GM21717 (cell line): Measurements from ENCODE around the gene DZANK1.
"Not testable (repeated sequence)": the region's sequence is repeated elsewhere in the genome, so short reads cannot be mapped to it uniquely, and the experiment has no call there.

Source experiments
- ATAC-seq: cut with Tn5 transposase; IDR thresholded peaks from one replicate; pipeline ENCODE4 v1.9.1; 2021; ENCODE audit warnings: mild to moderate bottlenecking, moderate library complexity; ENCODE audit not compliant: unreplicated experiment

The DZANK1 gene

DNA sequence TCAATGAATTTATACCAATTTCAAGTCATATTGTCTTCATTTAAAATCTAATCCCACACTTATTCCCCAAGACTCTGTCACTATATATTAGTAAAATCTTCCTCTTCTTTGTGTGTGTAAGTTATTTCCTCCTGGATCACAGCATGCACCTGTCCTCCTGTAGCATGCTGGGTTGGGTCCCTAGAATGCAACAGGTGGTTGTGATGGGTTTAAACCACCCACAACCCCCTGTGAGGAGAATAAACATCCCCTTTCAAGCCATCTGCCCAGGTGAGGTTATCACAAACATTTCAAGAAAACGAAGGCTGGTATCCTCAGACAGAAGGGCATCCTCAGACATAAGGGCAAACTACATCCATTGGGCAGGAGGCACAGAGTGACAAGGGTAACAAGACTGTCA lies 26.4 kb downstream of the DZANK1 start:
- no peak for ATAC-seq

DNA sequence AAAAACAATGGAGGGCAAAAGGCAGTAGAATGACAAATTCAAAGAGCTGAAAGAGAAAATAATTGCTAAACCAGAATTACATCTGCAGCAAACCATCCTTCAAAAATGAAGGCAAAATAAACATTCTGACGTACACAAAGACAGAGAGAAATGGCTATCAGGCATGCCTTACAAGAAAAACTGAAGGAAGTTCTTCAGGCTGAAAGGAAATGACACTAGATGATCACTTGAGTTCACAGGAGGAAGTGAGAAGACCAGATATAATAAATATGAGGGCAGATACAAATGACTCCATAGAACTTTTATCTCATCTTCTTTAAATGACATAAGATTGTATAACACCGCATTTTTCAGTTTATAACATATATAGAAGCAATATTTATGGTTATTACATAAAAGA lies 30.0 kb downstream of the DZANK1 start:
- no peak for ATAC-seq

DNA sequence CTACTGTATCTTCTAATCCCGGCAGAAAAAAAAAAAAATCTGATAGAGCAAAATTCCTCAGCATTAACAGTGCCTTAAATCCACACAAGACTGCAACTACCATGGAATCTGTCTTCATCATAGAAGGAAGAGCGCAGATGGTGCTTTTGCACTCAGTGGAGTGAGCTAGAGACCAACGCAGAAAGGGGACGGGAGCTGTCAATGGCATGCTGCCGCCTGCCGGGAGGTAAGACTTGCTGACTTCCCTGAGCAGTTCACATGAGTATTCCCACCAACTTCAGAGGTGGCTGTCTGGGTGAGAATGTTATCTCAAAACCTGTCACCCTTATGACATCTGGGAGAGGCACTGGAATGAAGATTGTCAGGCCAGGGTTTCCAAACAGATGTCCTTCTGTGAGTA lies 35.6 kb downstream of the DZANK1 start:
- no peak for ATAC-seq

DNA sequence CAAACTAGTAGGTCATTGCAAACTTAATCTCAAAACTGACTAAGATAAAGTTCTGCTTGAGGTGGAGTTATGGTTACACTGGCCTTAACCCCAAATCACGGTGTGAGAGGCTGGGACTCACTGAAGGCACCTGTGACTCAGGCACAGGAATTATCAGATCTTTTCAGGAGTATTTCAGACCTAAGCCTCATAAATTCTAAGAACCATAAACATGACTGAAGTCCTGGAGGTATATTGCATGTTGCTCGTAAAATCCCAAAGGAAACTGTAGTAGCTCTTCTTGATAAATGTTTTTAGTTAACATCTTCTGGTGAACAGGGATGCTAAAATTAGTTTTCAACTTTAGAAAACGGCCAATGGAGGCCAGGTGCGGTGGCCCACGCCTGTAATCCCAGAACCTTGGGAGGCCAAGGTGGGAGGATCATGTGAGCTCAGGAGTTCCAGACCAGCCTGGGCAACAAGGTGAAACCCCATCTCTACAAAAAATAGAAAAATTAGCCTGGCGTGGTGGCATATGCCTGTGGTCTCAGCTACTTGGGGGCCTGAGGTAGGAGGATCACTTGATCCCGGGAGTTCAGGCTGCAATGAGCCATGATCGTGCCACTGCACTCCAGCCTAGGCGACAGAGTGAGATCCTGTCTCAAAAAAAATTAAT lies 36.5 kb downstream of the DZANK1 start:
- ATAC-seq: no peak

DNA sequence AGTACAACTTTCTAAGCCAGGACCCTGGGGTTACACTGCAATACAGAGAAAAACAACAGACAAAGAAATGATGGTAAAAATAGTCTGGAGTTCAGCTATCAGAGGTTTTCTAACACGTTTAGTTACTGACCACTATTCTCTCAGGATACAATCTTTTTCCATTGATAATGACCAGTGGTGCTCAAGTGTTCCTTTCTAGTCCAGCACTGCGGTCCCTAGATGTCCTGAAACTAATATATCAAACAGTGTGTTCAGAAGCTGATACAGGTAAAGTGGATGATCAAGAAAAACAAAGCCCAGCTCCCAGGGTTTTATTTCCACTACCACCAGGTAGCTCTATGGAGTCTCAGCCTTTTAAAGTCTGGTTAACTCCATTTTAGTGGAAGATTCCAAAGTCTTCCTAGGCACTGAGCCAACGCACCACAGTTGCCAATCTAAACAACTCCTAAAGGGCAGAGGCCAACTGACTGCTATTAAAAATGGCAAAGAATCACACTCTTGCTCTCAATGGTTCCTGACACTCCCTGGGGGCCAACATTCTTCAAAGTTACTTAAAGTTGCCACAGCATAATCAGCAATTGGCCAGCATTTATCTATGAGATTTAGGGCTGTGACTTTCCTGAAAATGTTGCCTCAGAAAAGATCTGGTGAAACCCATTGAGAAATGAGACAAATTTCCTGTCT lies 38.2 kb downstream of the DZANK1 start:
- no peak for ATAC-seq

DNA sequence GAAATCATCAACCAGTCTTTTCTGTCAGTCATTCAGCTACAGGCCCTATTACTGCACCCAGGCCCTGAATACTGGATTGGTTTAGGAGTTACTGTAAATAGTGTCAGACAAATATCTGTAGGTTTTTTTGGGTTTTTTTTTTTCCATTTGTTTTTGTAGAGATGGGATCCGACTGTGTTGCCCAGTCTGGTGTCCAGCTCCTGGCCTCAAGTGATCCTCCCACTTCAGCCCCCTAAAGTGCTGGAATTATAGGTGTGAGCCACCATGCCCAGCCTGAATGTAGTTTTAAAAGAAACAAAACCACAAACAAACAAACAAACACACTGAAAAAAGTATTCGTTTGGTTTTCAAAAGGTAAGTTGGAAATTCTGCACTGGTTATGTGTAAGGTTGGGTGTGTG lies 39.6 kb downstream of the DZANK1 start:
- ATAC-seq: no peak

DNA sequence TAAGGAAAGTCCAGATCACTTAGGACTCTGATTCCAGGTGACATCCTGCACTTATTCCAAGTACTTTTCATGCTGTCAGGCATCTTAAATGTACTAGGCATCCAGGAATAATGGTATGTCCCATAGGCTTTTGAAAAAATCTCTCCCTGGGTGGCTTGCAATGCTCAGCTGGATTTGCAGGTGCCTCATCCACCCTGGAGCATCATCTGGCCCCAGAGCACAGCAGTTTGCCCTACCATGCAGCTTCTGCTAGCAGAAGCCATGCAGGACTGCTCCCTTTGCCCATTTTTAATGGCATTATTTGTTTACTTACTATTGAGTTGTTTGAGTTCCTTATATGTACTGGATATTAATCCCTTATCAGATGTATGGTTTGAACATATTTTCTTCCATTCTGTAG lies 45.2 kb downstream of the DZANK1 start:
- no peak for ATAC-seq

DNA sequence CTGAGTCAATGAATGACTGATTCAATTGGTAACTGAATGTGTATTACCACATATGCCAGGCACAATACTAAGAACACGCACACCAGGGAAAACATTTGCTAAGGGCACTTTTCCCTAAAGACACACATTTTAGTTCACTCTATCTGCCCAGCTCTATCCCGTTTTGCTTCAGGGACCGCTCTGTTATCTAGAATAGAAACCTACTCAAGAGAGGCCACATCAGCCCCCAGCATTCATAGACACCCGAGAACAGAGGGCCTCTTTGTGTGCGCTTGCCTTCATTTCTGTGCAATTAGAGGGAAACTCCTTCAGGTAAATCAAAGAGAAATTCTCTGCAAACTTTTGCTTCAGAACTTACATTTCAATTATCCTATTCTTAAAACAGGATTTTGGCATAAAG lies 50.3 kb downstream of the DZANK1 start:
- no peak for ATAC-seq

DNA sequence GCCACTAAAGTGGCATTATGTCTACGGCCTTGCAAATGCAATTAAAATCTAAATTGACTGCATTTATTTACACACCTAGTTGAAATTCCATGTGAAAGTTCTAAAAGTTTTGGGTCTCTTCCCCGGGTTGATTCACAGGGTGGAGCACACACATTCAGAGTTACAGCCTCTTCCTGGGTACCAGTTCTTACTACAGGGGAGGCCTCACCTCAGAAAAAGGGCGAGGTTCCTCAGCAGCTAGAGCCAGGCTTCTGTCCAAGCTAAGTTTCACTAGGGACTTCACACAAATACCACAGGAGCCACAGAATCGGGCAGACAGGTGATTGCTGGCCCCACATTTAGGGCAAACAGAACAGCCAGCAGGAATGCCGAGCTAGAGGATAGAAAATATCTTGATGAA lies 52.7 kb downstream of the DZANK1 start:
- ATAC-seq: no peak

DNA sequence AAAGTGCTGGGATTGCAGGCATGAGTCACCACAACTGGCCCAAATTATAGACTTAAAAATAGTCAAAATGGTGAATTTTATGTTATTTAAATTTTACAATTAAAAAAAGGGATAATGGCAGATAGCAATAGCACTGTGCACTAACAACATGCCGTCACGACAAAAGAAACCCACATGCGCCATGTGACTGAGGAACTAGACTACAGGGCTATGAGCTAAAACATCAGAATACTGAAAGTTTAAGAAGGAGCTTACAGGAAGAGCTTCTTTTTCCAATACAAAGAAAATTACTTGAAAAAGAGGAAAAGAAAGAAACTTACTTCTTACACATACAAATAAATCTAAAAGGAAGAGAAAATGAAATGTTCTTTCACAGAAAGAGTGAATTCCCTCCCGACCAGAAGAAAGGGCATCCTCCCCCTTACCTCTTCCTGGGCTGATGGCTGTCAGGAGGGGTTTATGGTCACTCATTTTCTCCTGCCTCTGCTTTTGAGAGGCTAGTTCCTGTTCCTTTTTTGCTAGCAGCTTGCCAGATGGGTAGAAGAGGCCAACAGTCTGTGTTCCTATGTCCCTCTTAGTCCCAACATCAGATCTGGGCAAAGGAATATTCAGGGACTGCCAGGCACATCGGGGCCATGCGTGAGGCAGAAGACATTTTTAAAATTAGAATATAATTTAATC lies 54.5 kb downstream of the DZANK1 start:
- ATAC-seq: no peak

DNA sequence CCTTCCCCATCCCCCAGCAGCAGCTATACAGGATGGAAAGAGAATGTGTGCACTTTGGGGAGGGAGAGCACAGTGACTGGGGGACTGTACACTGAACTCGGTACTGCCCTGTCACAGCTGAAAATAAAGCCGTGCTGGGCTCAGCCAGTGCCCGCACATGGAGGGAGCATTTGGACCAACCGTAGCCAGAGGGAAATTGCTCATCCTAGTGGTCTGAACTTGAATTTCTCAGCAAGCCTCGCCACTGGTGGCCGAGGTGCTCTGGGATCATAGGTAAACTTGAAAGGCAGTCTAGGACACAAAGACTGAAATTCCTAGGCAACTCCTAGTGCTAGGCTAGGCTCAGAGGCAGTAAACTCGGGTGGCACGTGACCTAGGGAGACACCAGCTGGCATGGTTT lies 61.0 kb downstream of the DZANK1 start:
- ATAC-seq: no peak

DNA sequence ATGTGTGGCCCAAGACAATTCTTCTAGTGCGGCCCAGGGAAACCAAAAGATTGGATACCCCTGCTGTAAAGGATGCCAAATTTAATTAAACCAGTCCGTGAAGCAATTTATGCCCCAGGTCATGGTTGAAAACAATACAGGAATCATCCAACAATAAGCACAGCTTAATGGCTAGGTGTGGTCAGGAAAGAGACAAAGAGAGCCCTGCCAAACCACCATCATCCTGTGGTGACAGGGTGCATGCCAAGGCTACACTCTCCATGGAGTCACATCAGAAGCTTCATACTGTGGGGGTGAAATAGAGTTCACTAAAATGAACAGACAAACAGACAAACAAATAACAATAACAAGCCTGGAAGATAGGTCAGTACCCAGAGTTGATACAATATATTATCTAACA lies 62.7 kb downstream of the DZANK1 start:
- no peak for ATAC-seq

DNA sequence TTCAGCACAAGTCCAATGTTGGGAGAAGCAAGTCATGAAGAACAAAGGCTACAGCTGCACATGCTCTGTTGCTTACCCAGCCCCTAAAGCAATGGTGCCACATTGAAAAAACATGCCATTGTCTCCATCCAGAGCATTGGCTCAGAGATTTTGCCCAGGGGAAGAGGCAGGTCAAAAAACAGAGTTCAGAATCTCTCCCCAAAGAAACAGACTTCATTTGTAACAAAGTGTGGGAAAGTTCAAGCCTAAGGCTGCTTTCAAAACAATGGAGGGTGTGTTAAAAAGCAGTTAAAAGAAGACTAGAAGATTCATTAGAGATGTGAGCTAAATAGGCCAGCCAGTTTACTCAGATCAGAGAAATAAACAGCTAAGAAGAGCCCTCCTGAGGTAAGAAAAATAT lies 63.6 kb downstream of the DZANK1 start:
- ATAC-seq: no peak

DNA sequence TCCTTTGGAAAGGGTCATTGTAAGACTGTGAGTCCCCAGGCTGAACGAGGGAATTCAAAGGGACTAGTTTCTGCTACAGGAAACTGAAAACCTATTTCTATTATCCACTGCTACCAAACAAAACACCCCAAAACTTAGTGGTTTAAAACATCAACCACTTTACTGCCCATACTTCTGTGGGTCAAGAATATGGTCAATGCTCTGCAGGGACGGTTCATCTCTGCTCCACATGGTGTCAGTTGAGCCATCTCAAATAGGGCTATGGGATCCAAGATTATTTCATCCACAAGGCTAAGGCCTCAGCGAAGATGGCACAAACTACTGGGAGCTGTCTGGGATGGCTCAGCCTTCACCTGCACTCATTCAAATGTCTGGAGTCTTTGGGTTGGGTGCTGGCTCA lies 65.5 kb downstream of the DZANK1 start:
- ATAC-seq: no peak

DNA sequence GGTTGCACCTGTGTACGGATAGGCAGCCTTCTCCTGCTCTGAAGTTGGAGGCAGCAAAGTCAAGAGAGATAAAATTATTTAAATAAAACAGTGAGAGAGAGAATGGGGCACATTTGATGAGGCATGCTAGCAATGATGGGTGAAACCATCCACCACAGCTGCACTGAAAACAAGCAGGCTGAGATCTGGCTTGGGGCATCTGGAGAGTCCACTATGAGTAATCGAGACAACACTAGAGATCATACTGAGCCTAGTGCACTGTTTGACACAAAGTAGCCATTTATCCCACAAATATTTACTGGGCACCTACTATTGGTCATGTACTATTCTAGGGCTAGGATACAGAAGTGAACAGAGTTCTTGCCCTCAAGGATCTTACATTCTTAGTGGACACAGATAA lies 66.4 kb downstream of the DZANK1 start:
- no peak for ATAC-seq

DNA sequence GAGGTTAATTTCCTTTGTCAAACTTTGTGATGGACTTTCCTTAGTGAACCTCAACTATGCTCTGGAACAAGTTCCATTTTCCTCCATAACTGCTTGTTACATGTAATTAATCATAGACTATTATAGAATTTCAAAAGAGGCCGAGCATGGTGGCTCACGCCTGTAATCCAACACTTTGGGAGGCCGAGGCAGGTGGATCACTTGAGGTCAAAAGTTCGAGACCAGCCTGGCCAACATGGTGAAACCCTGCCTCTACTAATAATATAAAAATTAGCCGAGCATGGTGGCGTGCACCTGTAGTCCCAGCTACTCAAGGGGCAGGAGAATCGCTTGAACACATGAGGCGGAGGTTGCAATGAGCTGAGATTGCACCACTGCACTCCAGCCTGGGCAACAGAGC lies 68.1 kb downstream of the DZANK1 start:
- not testable (repeated sequence) for ATAC-seq

DNA sequence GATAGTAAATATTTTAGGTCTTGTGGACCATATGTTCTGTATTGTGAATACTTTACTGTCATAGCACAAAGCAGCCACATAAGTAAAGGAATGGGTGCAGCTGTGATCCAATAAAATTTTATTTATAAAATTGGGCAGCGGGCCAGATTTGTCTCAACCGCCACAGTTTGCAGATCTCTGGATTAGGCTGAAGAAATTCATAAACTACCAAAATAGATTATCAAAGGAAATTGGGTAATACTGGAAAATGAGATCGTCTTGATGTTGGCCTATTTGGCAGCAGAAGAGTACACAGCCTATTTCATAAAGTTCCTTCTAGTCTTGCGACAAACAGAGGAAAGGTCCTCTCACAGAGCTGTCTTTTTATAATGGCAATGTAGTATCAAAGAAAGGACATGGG lies 69.8 kb downstream of the DZANK1 start:
- ATAC-seq: no peak

DNA sequence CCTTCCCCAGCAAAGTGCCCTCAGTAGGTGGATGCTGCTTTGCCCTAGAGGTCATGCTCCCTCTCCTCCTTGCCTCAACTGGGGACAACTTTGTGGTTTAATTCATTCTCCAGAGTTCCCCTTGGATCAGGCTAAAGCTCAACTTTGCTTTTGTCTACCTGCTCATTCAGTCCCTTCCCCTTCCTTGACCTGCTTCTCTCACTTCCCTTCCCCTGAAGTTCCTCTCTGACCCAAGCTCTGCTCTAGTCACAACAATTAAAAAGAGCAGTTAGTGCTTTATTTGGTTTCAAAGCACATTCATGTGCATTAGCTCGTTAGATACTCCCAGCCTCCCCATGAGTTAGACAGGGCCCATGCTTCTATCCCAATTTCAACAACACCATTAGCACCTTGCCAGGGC lies 71.3 kb downstream of the DZANK1 start:
- no peak for ATAC-seq

DNA sequence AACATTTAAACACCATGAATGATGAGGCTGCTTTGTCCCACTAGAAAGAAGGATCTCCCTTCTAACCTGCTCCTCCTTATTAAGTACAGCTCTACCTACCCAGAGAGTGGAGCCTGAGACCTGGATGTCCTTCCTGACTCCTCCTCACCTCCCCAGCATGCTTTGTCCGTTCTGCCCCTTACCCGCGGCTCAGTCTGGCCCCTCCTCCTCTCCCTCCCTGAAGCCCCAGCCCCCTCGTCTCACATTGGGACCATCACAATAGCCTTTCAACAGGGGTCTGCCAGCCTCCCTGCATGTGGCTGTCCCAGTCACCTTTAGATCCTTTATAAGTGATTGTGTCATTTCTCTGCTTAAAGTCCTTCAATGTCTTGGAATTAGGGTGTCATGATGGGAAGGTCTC lies 72.5 kb downstream of the DZANK1 start:
- no peak for ATAC-seq

DNA sequence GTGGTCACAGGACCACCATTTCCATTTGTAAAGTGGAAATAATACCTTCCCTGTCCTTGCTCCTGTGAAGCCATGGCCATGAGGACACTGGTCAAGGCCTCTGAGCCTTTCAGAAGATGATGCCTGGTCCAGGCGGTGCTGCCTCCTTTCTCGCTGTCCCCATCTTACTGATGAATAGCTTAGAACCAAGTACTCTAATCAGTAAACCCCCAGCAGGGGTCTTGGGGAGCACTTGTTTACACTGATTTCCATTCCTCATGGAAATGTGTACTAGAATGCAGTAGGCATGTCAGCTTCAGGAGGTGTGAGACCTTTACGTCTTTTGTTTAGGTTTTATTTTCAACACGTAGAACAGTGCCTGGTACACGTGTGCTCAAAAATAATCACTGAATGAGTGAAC lies 75.1 kb downstream of the DZANK1 start:
- no peak for ATAC-seq

DNA sequence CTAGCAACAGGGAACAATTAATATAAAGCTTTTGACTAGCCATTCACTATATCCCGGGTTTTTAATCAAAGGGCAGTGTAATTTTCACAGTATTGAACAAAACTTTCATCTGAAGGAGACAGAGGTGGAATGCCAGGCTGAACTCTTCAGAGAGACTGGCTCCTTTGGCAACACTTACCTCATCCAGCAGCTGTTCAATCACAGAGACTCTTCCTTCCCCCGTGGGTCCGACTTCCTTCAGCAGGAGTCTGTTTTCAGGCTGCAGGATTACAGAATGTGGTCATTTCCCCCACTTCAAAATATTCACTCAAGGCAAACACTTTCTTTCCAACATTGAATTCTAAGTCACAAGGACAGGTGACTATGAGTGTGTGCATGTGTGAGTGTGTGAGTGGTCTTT lies 76.6 kb downstream of the DZANK1 start:
- no peak for ATAC-seq

DNA sequence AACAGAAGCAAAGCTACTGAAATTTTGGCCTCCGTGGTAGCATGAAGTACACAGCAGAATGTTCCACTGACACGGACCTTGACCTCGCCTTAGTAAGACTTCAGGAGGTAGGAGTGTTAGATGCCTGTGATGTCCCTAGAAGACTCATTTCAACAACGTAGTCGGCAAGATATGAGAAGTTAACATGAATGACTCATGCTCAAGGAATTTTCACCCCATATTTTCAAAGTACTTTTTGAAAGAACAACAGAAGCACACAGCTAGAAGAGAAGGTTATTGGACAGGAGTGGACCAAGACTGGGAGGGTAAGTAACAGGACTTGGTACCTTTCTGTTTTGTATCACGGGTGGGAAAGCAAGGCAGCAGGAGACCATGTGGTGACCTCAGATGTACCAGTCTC lies 78.0 kb downstream of the DZANK1 start:
- no peak for ATAC-seq
